Pancreas (tissue), 10 donors: Measurements from ENCODE around the gene SDK1. TPM values are rescaled to one million over a fixed set of nuclear protein-coding genes. Genes with fewer than 3 reads are reported as not detected.
"Not testable (repeated sequence)": the region's sequence is repeated elsewhere in the genome, so short reads cannot be mapped to it uniquely, and the experiment has no call there.

Source experiments
- ATAC-seq, 4 donors: fragments of 200-7000 bp; cut with Tn5 transposase; one replicate each; pipeline versions ENCODE4 v1.8.0 to v1.9.1; 2020; ENCODE audit warnings: mild to moderate bottlenecking in 4 of 4, moderate library complexity in 4 of 4
- DNase-seq, 6 donors: peaks; one replicate each; pipeline ENCODE4 v3.0.0-alpha.2; 2020
- FAIRE-seq: peaks from 2 replicates; lab custom pipeline; 2012; peaks lifted over from hg19 to GRCh38; lab: Jason Lieb, UNC
- H3K27ac ChIP-seq, 4 donors: fragments of 200-600 bp; sonication (generic); 1 replicate in 3 of 4; 2 replicates in 1 of 4; pipeline versions ENCODE4 v1.5.0 to v1.8.0; 2020
- H3K27me3 ChIP-seq, 4 donors: fragments of 200-600 bp; one replicate each; pipeline ENCODE4 v1.8.0; 2021
- H3K36me3 ChIP-seq, 3 donors: fragments of 200-600 bp; sonication (generic) in 1 of 3; one replicate each; pipeline versions ENCODE4 v1.5.0 to v1.8.0; 2020 to 2021
- H3K4me1 ChIP-seq, 3 donors: fragments of 200-600 bp; one replicate each; pipeline ENCODE4 v1.8.0; 2021
- H3K4me3 ChIP-seq, 4 donors: fragments of 200-600 bp; sonication (generic) in 2 of 4; one replicate each; pipeline versions ENCODE4 v1.5.0 to v1.8.0; 2020 to 2021
- H3K9me3 ChIP-seq, 4 donors: fragments of 200-600 bp; one replicate each; pipeline ENCODE4 v1.8.0; 2021
- CTCF ChIP-seq, 4 donors: fragments of 200-600 bp; sonication (generic) in 3 of 4; IDR thresholded peaks; one replicate each; pipeline versions ENCODE4 v1.5.0 to v1.8.0; 2021; ENCODE audit warnings: antibody characterized with exemption in 4 of 4
- WGBS, 2 donors: extraction: QIAGEN DNeasy Blood & Tissue Kit; methylation state at CpG; one replicate each; pipeline ENCODE4 v1.1.7; 2013; 5-methylcytosine and 5-hydroxymethylcytosine counted together
- intact Hi-C, 3 donors: fragments of 100-400 bp; cut with DNase I; formaldehyde crosslinking; loops; one replicate each; pipeline versions ENCODE4 v1.11.1 to v1.14.2; 2022
- polyA plus RNA-seq, 2 donors: library from polyadenylated mRNA; stranded (reverse); fragments of 200-250 nt; gene quantifications; one replicate each; pipeline ENCODE4 v1.2.3, GENCODE V29; 2013
- total RNA-seq, 6 donors: library from RNA; stranded (reverse); fragmentation: NEBNext Ultra II Directional in 4 of 6; extraction: Animal tissue kit (Norgen Biotek cat#: 25700) in 4 of 6; gene quantifications; one replicate each; pipeline versions ENCODE4 v1.2.1 to v1.2.4, GENCODE V29; 2021 to 2023
- donor health status: healthy with polysubstance abuse.
- donor health status: DM: no; HTN: no; CAD: no; lungs with moderate emphysema.
- donor health status: DM: no; HTN: no; CAD: no.
- donor health status: control.
- donor health status: control.
- donor health status: Bipolar disorder and iron deficiency.
- donor health status: DM: yes; HTN: yes; CAD: no.
- donor health status: DM: no; HTN: no; CAD: no.
- donor health status: DM: no; HTN: no; CAD: no.
- donor health status: DM: yes; HTN: yes; CAD: no.

The SDK1 gene
- total and polyA plus RNA-seq, 8 donors, result 10.8 to 30.8 (median 19.8) TPM

GRCh38 chr7:3928727-3929515 is 627.9 kb downstream of the SDK1 start:
- Histone ChIP-seq H3K4me1 (peaks cover 0 to 16% (median 3%) of the 10 kb centered on the region in 3 donors), H3K4me3 (no peak overlapping the region), H3K36me3 (no peaks in the 10 kb centered on the region), H3K9me3 (no peaks in the 10 kb centered on the region), H3K27me3 (no peaks in the 10 kb centered on the region), H3K27ac (peak overlapping the region in 2 of 4 donors; percentile 23 to 56)
- 35 to 36% methylated on average over 14 of the region's 14 CpGs for WGBS, 2 donors
- intact Hi-C loops, result no loop called here
- DNase-seq (peak in 3 of 6 donors; percentile 21 to 51 (median 47)), FAIRE-seq (no peak), ATAC-seq (peak; percentile 77 to 88 (median 82))
- no peak for TF ChIP-seq CTCF (IDR thresholded peaks at IDR 0.05)

GRCh38 chr7:3931843-3932242 is 630.8 kb downstream of the SDK1 start:
- FAIRE-seq (no peak), DNase-seq (no peak), ATAC-seq (peak in 3 of 4 donors; percentile 40 to 69 (median 65))
- intact Hi-C loops, result no loop called here
- no peak overlapping the region for H3K4me3 ChIP-seq
- no peaks in the 10 kb centered on the region for H3K9me3 ChIP-seq
- H3K27me3 ChIP-seq, result no peaks in the 10 kb centered on the region
- no peaks in the 10 kb centered on the region for H3K36me3 ChIP-seq
- H3K27ac ChIP-seq, result no peak overlapping the region
- TF ChIP-seq CTCF (IDR thresholded peaks at IDR 0.05), result no peak
- 20 to 23% methylated on average over 3 of the region's 3 CpGs for WGBS, 2 donors
- peaks cover 0 to 16% (median 0%) of the 10 kb centered on the region in 3 donors for H3K4me1 ChIP-seq

- ATAC-seq (no peak), DNase-seq (no peak), FAIRE-seq (no peak)
- H3K36me3 ChIP-seq, result no peaks in the 10 kb centered on the region
- no peak for TF ChIP-seq CTCF (IDR thresholded peaks at IDR 0.05)
- H3K9me3 ChIP-seq, result no peaks in the 10 kb centered on the region
- intact Hi-C loops, result no loop called here
- no peak overlapping the region for H3K27ac ChIP-seq
- no peaks in the 10 kb centered on the region for H3K27me3 ChIP-seq
- no peaks in the 10 kb centered on the region for H3K4me1 ChIP-seq
- WGBS, 2 donors, result 94 to 96% methylated on average over 8 of the region's 8 CpGs
- H3K4me3 ChIP-seq, result no peak overlapping the region
Observed at GRCh38 chr7:3937146-3937545, 636.1 kb downstream of the SDK1 start.

GRCh38 chr7:3937605-3938004 is 636.6 kb downstream of the SDK1 start:
- intact Hi-C loops, result no loop called here
- no peak for DNase-seq
- no peak for TF ChIP-seq CTCF (IDR thresholded peaks at IDR 0.05)
- H3K27me3 ChIP-seq, result no peaks in the 10 kb centered on the region
- WGBS, 2 donors, result 97 to 98% methylated on average over 14 of the region's 14 CpGs
- H3K9me3 ChIP-seq, result no peaks in the 10 kb centered on the region
- no peaks in the 10 kb centered on the region for H3K36me3 ChIP-seq
- H3K27ac ChIP-seq, result no peak overlapping the region
- ATAC-seq, result no peak
- FAIRE-seq, result no peak
- H3K4me1 ChIP-seq, result no peaks in the 10 kb centered on the region
- H3K4me3 ChIP-seq, result no peak overlapping the region

GRCh38 chr7:3941706-3942105 is 640.7 kb downstream of the SDK1 start:
- ATAC-seq, H3K36me3 ChIP-seq, H3K27me3 ChIP-seq, H3K9me3 ChIP-seq, H3K27ac ChIP-seq, DNase-seq, H3K4me3 ChIP-seq, H3K4me1 ChIP-seq, intact Hi-C loops, FAIRE-seq: not testable (repeated sequence)
- 88 to 89% methylated on average over 12 of the region's 12 CpGs for WGBS, 2 donors
